Sigmoid colon (tissue), 7 donors: Measurements from ENCODE around the gene GPR108. TPM values are rescaled to one million over a fixed set of nuclear protein-coding genes. Genes with fewer than 3 reads are reported as not detected.
"Not testable (repeated sequence)": the region's sequence is repeated elsewhere in the genome, so short reads cannot be mapped to it uniquely, and the experiment has no call there.

ENCODE experiments used
- DNase-seq: peaks from one replicate; pipeline ENCODE4 v3.0.0-alpha.2; 2019
- H3K27ac ChIP-seq, 4 donors: fragments of 200-600 bp; sonication (generic); one replicate each; pipeline ENCODE4 v1.5.1; 2016 to 2019; ENCODE audit warnings: mild to moderate bottlenecking in 1 of 4
- H3K27me3 ChIP-seq, 3 donors: fragments of 200-600 bp; sonication (generic); one replicate each; pipeline ENCODE4 v1.5.1; 2019; ENCODE audit warnings: mild to moderate bottlenecking in 1 of 3
- H3K36me3 ChIP-seq, 4 donors: fragments of 200-600 bp; sonication (generic); one replicate each; pipeline ENCODE4 v1.5.1; 2016 to 2019
- H3K4me1 ChIP-seq, 4 donors: fragments of 200-600 bp; sonication (generic); one replicate each; pipeline ENCODE4 v1.5.1; 2017 to 2019
- H3K4me3 ChIP-seq, 4 donors: fragments of 200-600 bp; sonication (generic); one replicate each; pipeline ENCODE4 v1.5.1; 2017 to 2019; ENCODE audit warnings: mild to moderate bottlenecking in 2 of 4, moderate library complexity in 1 of 4
- H3K9me3 ChIP-seq, 4 donors: fragments of 200-600 bp in 3 of 4; sonication (generic) in 3 of 4; one replicate each; pipeline versions ENCODE4 v1.5.1 to v1.6.1; 2013 to 2019
- CTCF ChIP-seq, 4 experiments: fragments of 450-650 bp in 3 of 4; fragments of 200-600 bp in 1 of 4; IDR thresholded peaks; one replicate each; pipeline ENCODE4 v1.5.1; 2016 to 2019; ENCODE audit warnings: antibody characterized with exemption in 4 of 4, mild to moderate bottlenecking in 3 of 4, moderate library complexity in 2 of 4
- EP300 ChIP-seq, 4 donors: sonication (generic); formaldehyde crosslinking; IDR thresholded peaks; one replicate each; pipeline ENCODE4 v1.6.1; 2017; ENCODE audit warnings: antibody characterized with exemption in 4 of 4
- POLR2A ChIP-seq, 2 donors: fragments of 450-650 bp; IDR thresholded peaks; one replicate each; pipeline ENCODE4 v1.6.1; 2016; ENCODE audit warnings: antibody characterized with exemption in 2 of 2, mild to moderate bottlenecking in 2 of 2, moderate library complexity in 2 of 2
- POLR2AphosphoS5 ChIP-seq, 4 donors: sonication (generic); formaldehyde crosslinking; IDR thresholded peaks; one replicate each; pipeline ENCODE4 v1.6.1; 2017; ENCODE audit warnings: antibody characterized with exemption in 4 of 4
- WGBS, 2 donors: extraction: QIAGEN DNeasy Blood & Tissue Kit; methylation state at CpG; one replicate each; pipeline ENCODE4 v1.1.7; 2013; 5-methylcytosine and 5-hydroxymethylcytosine counted together
- intact Hi-C: fragments of 100-400 bp; cut with DNase I; formaldehyde crosslinking; loops from one replicate; pipeline ENCODE4 v1.15.1; 2023
- polyA plus RNA-seq, 3 donors: library from polyadenylated mRNA; stranded (reverse); fragments of 200-250 nt; gene quantifications; one replicate each; pipeline ENCODE4 v1.2.3, GENCODE V29; 2013
- total RNA-seq, 4 donors: library from RNA; depleted of rRNA; stranded (reverse); fragments of >200 nt; gene quantifications; one replicate each; pipeline ENCODE4 v1.1.0, GENCODE V29; 2016
- donor health status: healthy with polysubstance abuse.
- donor health status: Bipolar disorder and iron deficiency.
- donor health status: healthy.

Gene GPR108
- total RNA-seq: 10 to 100 TPM; 44.5 to 67.3 (median 58.8) TPM
- 10 to 100 TPM; 39.0 to 91.1 (median 53.4) TPM for polyA plus RNA-seq

GRCh38 chr19:6737284-6737872 lies at the start of gene GPR108:
GPR108 (minus strand) TSS chr19:6737580; CDS start chr19:6737576, 4 bp downstream.
- peaks cover 0 to 62% (median 45%) of the 10 kb centered on the region in 4 donors for H3K4me1 ChIP-seq
- peak in 1 of 4 donors; percentile 2 for TF ChIP-seq EP300 (IDR thresholded peaks at IDR 0.05)
- TF ChIP-seq POLR2AphosphoS5 (IDR thresholded peaks at IDR 0.05): peak; percentile 40 to 74 (median 54)
- no peak for TF ChIP-seq CTCF (IDR thresholded peaks at IDR 0.05)
- peak in 1 of 2 donors; percentile 54 for TF ChIP-seq POLR2A (IDR thresholded peaks at IDR 0.05)
- WGBS, 2 donors: 0 to 1% methylated on average over 55 of the region's 55 CpGs
- intact Hi-C loops: loop anchor here (2.0 to 10.0 kb wide), 7 partner anchors 105 to 1187 kb away; partner anchors contain the start of genes CTXN1, PNPLA6, SNAPC2 and TNFSF9
- no peaks in the 10 kb centered on the region for H3K9me3 ChIP-seq
- H3K4me3 ChIP-seq: peak within 1 kb of the TSS; percentile 54 to 92 (median 88)
- H3K27me3 ChIP-seq: no peaks in the 10 kb centered on the region
- peaks cover 0 to 20% (median 13%) of the 10 kb centered on the region in 4 donors for H3K36me3 ChIP-seq
- peak; percentile 100 for DNase-seq
- peak within 1 kb of the TSS; percentile 95 to 97 (median 96) for H3K27ac ChIP-seq

- 76 to 80% methylated on average over 4 of the region's 4 CpGs for WGBS, 2 donors
- H3K9me3 ChIP-seq: no peaks in the 10 kb centered on the region
- H3K27ac ChIP-seq: no peak overlapping the region
- intact Hi-C loops: no loop called here
- TF ChIP-seq POLR2AphosphoS5 (IDR thresholded peaks at IDR 0.05) (no peak), EP300 (IDR thresholded peaks at IDR 0.05) (no peak), CTCF (IDR thresholded peaks at IDR 0.05) (no peak), POLR2A (IDR thresholded peaks at IDR 0.05) (no peak)
- no peaks in the 10 kb centered on the region for H3K4me1 ChIP-seq
- no peak overlapping the region for H3K4me3 ChIP-seq
- H3K36me3 ChIP-seq: no peaks in the 10 kb centered on the region
- H3K27me3 ChIP-seq: no peaks in the 10 kb centered on the region
- no peak for DNase-seq
Observed at GRCh38 chr19:6779206-6779605, 41.8 kb upstream of the GPR108 start.

GRCh38 chr19:6778386-6778785 lies 41.0 kb upstream of the GPR108 start:
- WGBS, 2 donors: 59 to 65% methylated on average over 4 of the region's 4 CpGs
- no peak for DNase-seq
- no peaks in the 10 kb centered on the region for H3K9me3 ChIP-seq

GRCh38 chr19:6777434-6777833 lies 40.1 kb upstream of the GPR108 start:
- H3K4me1 ChIP-seq: no peaks in the 10 kb centered on the region
- no peak for DNase-seq
- H3K36me3 ChIP-seq: no peaks in the 10 kb centered on the region
- peaks cover 0 to 5% (median 5%) of the 10 kb centered on the region in 3 donors for H3K27me3 ChIP-seq
- 89 to 94% methylated on average over 2 of the region's 2 CpGs for WGBS, 2 donors
- no peaks in the 10 kb centered on the region for H3K9me3 ChIP-seq
- no peak for TF ChIP-seq POLR2A (IDR thresholded peaks at IDR 0.05)
- TF ChIP-seq EP300 (IDR thresholded peaks at IDR 0.05): no peak
- no peak for TF ChIP-seq CTCF (IDR thresholded peaks at IDR 0.05)
- no peak for TF ChIP-seq POLR2AphosphoS5 (IDR thresholded peaks at IDR 0.05)
- H3K27ac ChIP-seq: no peak overlapping the region
- no peak overlapping the region for H3K4me3 ChIP-seq
- intact Hi-C loops: no loop called here

More at GRCh38 chr19:6778386-6778785, 41.0 kb upstream of the GPR108 start:
- H3K27ac ChIP-seq: no peak overlapping the region
- intact Hi-C loops: no loop called here
- no peaks in the 10 kb centered on the region for H3K27me3 ChIP-seq
- no peaks in the 10 kb centered on the region for H3K36me3 ChIP-seq
- H3K4me3 ChIP-seq: no peak overlapping the region
- TF ChIP-seq EP300 (IDR thresholded peaks at IDR 0.05) (no peak), POLR2A (IDR thresholded peaks at IDR 0.05) (no peak)
- H3K4me1 ChIP-seq: no peaks in the 10 kb centered on the region

- H3K27me3 ChIP-seq: peaks cover 0 to 10% (median 5%) of the 10 kb centered on the region in 3 donors
- intact Hi-C loops: no loop called here
- no peaks in the 10 kb centered on the region for H3K4me1 ChIP-seq
- H3K9me3 ChIP-seq: no peaks in the 10 kb centered on the region
- TF ChIP-seq EP300 (IDR thresholded peaks at IDR 0.05) (no peak), CTCF (IDR thresholded peaks at IDR 0.05) (no peak), POLR2AphosphoS5 (IDR thresholded peaks at IDR 0.05) (no peak), POLR2A (IDR thresholded peaks at IDR 0.05) (no peak)
- H3K27ac ChIP-seq: no peak overlapping the region
- H3K4me3 ChIP-seq: no peak overlapping the region
- no peak for DNase-seq
- H3K36me3 ChIP-seq: no peaks in the 10 kb centered on the region
- 95 to 96% methylated on average over 4 of the region's 4 CpGs for WGBS, 2 donors
Observed at GRCh38 chr19:6776999-6777398, 39.6 kb upstream of the GPR108 start.

GRCh38 chr19:6776045-6776444 lies 38.7 kb upstream of the GPR108 start:
- H3K4me1 ChIP-seq, DNase-seq, H3K36me3 ChIP-seq, H3K4me3 ChIP-seq, intact Hi-C loops, H3K9me3 ChIP-seq, H3K27ac ChIP-seq: not testable (repeated sequence)
- H3K27me3 ChIP-seq: peaks cover 0 to 13% (median 5%) of the 10 kb centered on the region in 3 donors
